SK-N-SH treated with all-trans-retinoic acid at 6 μM for 48 hours (cell line): ENCODE measurements around the gene MVD.

ENCODE experiments used
- ATAC-seq: fragments of 200-7000 bp; cut with Tn5 transposase; 3 replicates; pipeline ENCODE4 v1.9.1; 2020; ENCODE audit warnings: mild to moderate bottlenecking, moderate library complexity
- ARNTL ChIP-seq: fragments of 450-650 bp; formaldehyde crosslinking; IDR thresholded peaks from 2 replicates; pipeline ENCODE4 v1.5.0; 2020; ENCODE audit warnings: low read depth, mild to moderate bottlenecking, moderate library complexity, borderline replicate concordance
- CREB5 ChIP-seq: fragments of 250-450 bp; sonication (Bioruptor Pico); IDR thresholded peaks from 2 replicates; pipeline ENCODE4 v1.5.1; 2020; ENCODE audit warnings: low read depth, mild to moderate bottlenecking, moderate library complexity
- CSDC2 ChIP-seq: fragments of 250-450 bp; sonication (Bioruptor Pico); IDR thresholded peaks from 2 replicates; pipeline ENCODE4 v1.5.0; 2020; ENCODE audit warnings: mild to moderate bottlenecking, moderate library complexity
- ESRRG ChIP-seq: fragments of 250-450 bp; sonication (Bioruptor Pico); IDR thresholded peaks from 2 replicates; pipeline ENCODE4 v1.6.1; 2021; ENCODE audit warnings: mild to moderate bottlenecking
- GLIS3 ChIP-seq: fragments of 250-450 bp; sonication (Bioruptor Pico); IDR thresholded peaks from 2 replicates; pipeline ENCODE4 v1.5.0; 2020; ENCODE audit warnings: mild to moderate bottlenecking, moderate library complexity
- ISL1 ChIP-seq: fragments of 250-450 bp; sonication (Bioruptor Pico); IDR thresholded peaks from 2 replicates; pipeline ENCODE4 v2.1.2; 2022; ENCODE audit warnings: mild to moderate bottlenecking, moderate library complexity
- OSR1 ChIP-seq: fragments of 250-450 bp; sonication (Bioruptor Pico); IDR thresholded peaks from 2 replicates; pipeline ENCODE4 v1.8.0; 2022; ENCODE audit warnings: moderate library complexity, mild to moderate bottlenecking, inconsistent platforms
- PATZ1 ChIP-seq: fragments of 250-450 bp; sonication (Bioruptor Pico); IDR thresholded peaks from 2 replicates; pipeline ENCODE4 v1.8.0; 2020; ENCODE audit warnings: mild to moderate bottlenecking, moderate library complexity, borderline replicate concordance
- POU6F1 ChIP-seq: fragments of 250-450 bp; sonication (Bioruptor Pico); IDR thresholded peaks from 2 replicates; pipeline ENCODE4 v1.8.0; 2021; ENCODE audit warnings: low read depth, mild to moderate bottlenecking, moderate library complexity, borderline replicate concordance
- PPARA ChIP-seq: fragments of 250-450 bp; sonication (Bioruptor Pico); IDR thresholded peaks from 2 replicates; pipeline ENCODE4 v1.5.0; 2020; ENCODE audit warnings: mild to moderate bottlenecking, borderline replicate concordance
- RARB ChIP-seq: fragments of 250-450 bp; sonication (Bioruptor Pico); IDR thresholded peaks from 2 replicates; pipeline ENCODE4 v1.8.0; 2021; ENCODE audit warnings: mild to moderate bottlenecking, moderate library complexity
- SNAI2 ChIP-seq: fragments of 250-450 bp; sonication (Bioruptor Pico); IDR thresholded peaks from 2 replicates; pipeline ENCODE4 v1.5.0; 2020; ENCODE audit warnings: mild to moderate bottlenecking, moderate library complexity
- TCF4 ChIP-seq: fragments of 250-450 bp; sonication (Bioruptor Pico); IDR thresholded peaks from 2 replicates; pipeline ENCODE4 v1.8.0; 2021; ENCODE audit warnings: mild to moderate bottlenecking, moderate library complexity, borderline replicate concordance
- TOX ChIP-seq: fragments of 250-450 bp; sonication (Bioruptor Pico); IDR thresholded peaks from 2 replicates; pipeline ENCODE4 v1.8.0; 2021; ENCODE audit warnings: mild to moderate bottlenecking, moderate library complexity, borderline replicate concordance
- ZC3H10 ChIP-seq: fragments of 250-450 bp; sonication (Bioruptor Pico); IDR thresholded peaks from 2 replicates; pipeline ENCODE4 v1.5.1; 2021; ENCODE audit warnings: mild to moderate bottlenecking, moderate library complexity
- ZFP3 ChIP-seq: fragments of 250-450 bp; sonication (Bioruptor Pico); IDR thresholded peaks from 2 replicates; pipeline ENCODE4 v1.5.0; 2020; ENCODE audit warnings: mild to moderate bottlenecking, moderate library complexity
- ZFP30 ChIP-seq: fragments of 450-650 bp; formaldehyde crosslinking; IDR thresholded peaks from 2 replicates; pipeline ENCODE4 v1.5.0; 2022; ENCODE audit warnings: mild to moderate bottlenecking, moderate library complexity
- ZNF565 ChIP-seq: fragments of 450-650 bp; formaldehyde crosslinking; conservative IDR thresholded peaks from 2 replicates; pipeline ENCODE4 v1.5.0; 2020; ENCODE audit warnings: low read depth, mild to moderate bottlenecking, moderate library complexity
- ZNF70 ChIP-seq: fragments of 450-650 bp; formaldehyde crosslinking; IDR thresholded peaks from 2 replicates; pipeline ENCODE4 v1.5.0; 2020; ENCODE audit warnings: mild to moderate bottlenecking, moderate library complexity
- ZNF8 ChIP-seq: fragments of 450-650 bp; formaldehyde crosslinking; IDR thresholded peaks from 2 replicates; pipeline ENCODE4 v1.5.0; 2020; ENCODE audit warnings: mild to moderate bottlenecking, moderate library complexity

The MVD gene

GRCh38 chr16:88606148-88606757 lies 56.6 kb downstream of the MVD start (continued):
- TF ChIP-seq PATZ1 (CRISPR knock-in tag) = no peak
- TF ChIP-seq ZFP30 = no peak
- TF ChIP-seq ESRRG (CRISPR knock-in tag) = no peak
- no peak for TF ChIP-seq GLIS3 (CRISPR knock-in tag)
- no peak for TF ChIP-seq CREB5 (CRISPR knock-in tag)
- TF ChIP-seq ZC3H10 (CRISPR knock-in tag) = no peak
- TF ChIP-seq ISL1 (CRISPR knock-in tag) = no peak
- TF ChIP-seq OSR1 = no peak
- TF ChIP-seq, all 23 proteins: peak for 0

- TF ChIP-seq PPARA (CRISPR knock-in tag) (no peak), PATZ1 (CRISPR knock-in tag) (no peak), CSDC2 (no peak), ISL1 (CRISPR knock-in tag) (no peak), ZC3H10 (CRISPR knock-in tag) (no peak), TCF4 (CRISPR knock-in tag) (no peak), POU6F1 (CRISPR knock-in tag) (no peak), ZNF70 (CRISPR knock-in tag) (no peak), ZFP3 (CRISPR knock-in tag) (no peak), CREB5 (CRISPR knock-in tag) (no peak), SNAI2 (CRISPR knock-in tag) (no peak), ZFP30 (no peak), ZNF565 (CRISPR knock-in tag) (no peak), GLIS3 (CRISPR knock-in tag) (no peak), ARNTL (no peak), TOX (CRISPR knock-in tag) (no peak), ZNF8 (CRISPR knock-in tag) (no peak), OSR1 (no peak), RARB (CRISPR knock-in tag) (no peak)
- ATAC-seq = no peak
Observed at GRCh38 chr16:88605186-88606147, 57.4 kb downstream of the MVD start.

GRCh38 chr16:88602091-88602490 lies 60.8 kb downstream of the MVD start:
- no peak for ATAC-seq
- TF ChIP-seq TOX (CRISPR knock-in tag) (no peak), POU6F1 (CRISPR knock-in tag) (no peak), PATZ1 (CRISPR knock-in tag) (no peak), RARB (CRISPR knock-in tag) (no peak), ZNF8 (CRISPR knock-in tag) (no peak), OSR1 (no peak)
